Measurements from ENCODE around the gene TMEM223.
"Not testable (repeated sequence)": the region's sequence is repeated elsewhere in the genome, so short reads cannot be mapped to it uniquely, and the experiment has no call there.

The TMEM223 gene

DNA sequence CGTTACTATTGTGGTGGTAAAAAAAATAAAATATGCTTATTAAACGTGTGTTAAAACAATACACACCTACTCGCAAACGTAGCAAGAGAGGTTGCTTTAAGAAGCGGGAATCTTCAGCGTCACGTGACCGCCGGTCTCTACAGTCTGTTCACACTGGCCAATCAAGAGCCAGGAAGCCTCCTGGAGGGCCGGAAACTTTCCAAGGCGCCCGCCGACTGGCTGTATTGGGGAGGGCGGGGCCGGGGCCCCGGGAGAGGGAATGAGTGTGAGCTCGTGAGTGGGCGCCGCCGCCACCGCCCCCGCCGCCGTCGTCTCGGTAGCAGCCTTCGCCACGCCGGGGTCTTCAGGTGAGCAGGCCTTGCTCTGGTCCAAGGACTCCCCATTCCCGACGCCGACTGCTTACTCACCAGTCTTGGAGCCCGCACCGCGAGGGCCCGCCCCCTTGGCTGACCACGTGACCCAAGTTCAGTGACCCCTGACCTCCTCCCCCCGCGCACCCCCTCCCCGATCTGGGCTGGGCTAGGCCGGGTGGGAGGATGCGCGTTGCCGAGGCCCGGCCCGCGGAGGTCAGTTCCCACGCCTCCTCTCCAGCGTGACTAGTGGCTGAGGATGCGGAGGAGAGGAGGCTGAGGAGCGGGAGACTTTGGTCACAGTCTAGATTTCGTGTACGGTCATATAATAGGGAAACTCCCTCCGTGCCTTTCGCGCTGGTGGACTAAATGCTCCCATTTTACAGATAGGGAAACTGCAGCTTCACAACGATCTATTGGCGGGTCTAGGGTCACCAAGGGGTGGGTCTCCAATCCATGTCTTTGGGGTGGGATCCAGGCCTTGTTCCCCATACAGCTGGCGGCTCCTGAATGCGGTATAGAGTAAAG lies 20.4 kb downstream of the TMEM223 start, which contains the start of gene TAF6L:
Gene TAF6L (plus strand): TSS at position 253 of the 878 bp plus-strand sequence. CDS start 4,388 bp downstream, outside the sequence.
- DNase-seq (ENCODE audit: low read depth), result peak; percentile 98
- H3K4me3 ChIP-seq (ENCODE audit: low read depth, low read length), result peak within 1 kb of the TSS; percentile 83
- TF ChIP-seq, protein P1, sequence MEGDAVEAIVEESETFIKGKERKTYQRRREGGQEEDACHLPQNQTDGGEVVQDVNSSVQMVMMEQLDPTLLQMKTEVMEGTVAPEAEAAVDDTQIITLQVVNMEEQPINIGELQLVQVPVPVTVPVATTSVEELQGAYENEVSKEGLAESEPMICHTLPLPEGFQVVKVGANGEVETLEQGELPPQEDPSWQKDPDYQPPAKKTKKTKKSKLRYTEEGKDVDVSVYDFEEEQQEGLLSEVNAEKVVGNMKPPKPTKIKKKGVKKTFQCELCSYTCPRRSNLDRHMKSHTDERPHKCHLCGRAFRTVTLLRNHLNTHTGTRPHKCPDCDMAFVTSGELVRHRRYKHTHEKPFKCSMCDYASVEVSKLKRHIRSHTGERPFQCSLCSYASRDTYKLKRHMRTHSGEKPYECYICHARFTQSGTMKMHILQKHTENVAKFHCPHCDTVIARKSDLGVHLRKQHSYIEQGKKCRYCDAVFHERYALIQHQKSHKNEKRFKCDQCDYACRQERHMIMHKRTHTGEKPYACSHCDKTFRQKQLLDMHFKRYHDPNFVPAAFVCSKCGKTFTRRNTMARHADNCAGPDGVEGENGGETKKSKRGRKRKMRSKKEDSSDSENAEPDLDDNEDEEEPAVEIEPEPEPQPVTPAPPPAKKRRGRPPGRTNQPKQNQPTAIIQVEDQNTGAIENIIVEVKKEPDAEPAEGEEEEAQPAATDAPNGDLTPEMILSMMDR (conservative IDR thresholded peaks at IDR 0.05; ENCODE audit: low read depth, low read length), result no peak

- peak overlapping the region; percentile 83 for H3K4me3 ChIP-seq (ENCODE audit: low read depth, low read length)
- TF ChIP-seq, protein P1 (conservative IDR thresholded peaks at IDR 0.05; ENCODE audit: low read depth, low read length), result no peak
- DNase-seq (ENCODE audit: low read depth), result peak; percentile 40
Measured at GRCh38 chr11:62770778-62771143, 21.0 kb downstream of the TMEM223 start.

- H3K4me3 ChIP-seq (ENCODE audit: low read depth, low read length), result peak overlapping the region; percentile 26
- not testable (repeated sequence) for DNase-seq (ENCODE audit: low read depth)
Measured at GRCh38 chr11:62760867-62761227, 31.0 kb downstream of the TMEM223 start.

DNA sequence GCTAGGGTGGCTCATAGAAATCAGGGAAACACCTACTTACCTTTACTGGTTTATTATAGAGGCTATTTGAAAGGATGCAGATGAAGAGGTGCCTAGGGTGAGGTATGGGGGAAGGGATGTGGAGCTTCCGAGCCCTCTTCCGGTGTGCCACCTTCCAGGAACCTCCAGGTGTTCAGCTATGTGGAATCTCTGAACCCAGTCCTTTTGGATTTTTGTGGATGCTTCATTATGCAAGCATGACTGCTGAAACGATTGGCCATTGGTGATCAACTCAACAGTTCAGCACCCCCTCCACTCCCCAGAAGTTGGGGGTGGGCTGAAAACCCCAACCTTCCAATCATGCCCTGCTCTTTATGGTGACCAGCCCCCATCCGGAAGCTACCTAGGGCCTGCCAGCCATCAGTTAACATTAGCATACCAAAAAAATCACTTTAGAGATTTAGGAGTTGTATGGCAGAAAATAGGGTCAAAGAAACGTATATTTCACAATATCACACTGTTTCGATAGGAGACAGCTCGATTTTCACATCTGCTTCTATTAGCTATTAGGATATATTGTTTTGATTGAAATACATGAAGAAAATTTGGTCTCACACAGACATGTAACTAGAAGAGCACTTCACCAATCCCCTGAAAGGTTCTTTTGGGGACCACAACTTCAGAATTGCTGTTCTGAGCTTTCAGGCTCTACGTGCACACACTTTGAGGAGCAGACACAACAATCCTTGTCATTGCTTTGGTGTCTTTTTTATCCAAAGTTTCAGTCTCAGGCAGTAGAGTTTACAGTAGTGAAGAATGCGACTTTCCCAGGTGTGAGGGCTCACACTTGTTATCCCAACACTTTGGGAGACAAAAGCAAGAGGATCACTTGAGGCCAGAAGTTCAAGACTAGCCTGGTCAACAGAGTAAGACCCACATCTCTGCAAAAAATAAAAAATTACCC lies 33.7 kb downstream of the TMEM223 start:
- no peak for DNase-seq (ENCODE audit: low read depth)
- TF ChIP-seq, protein P1 (conservative IDR thresholded peaks at IDR 0.05; ENCODE audit: low read depth, low read length), result no peak
- no peak overlapping the region for H3K4me3 ChIP-seq (ENCODE audit: low read depth, low read length)

DNA sequence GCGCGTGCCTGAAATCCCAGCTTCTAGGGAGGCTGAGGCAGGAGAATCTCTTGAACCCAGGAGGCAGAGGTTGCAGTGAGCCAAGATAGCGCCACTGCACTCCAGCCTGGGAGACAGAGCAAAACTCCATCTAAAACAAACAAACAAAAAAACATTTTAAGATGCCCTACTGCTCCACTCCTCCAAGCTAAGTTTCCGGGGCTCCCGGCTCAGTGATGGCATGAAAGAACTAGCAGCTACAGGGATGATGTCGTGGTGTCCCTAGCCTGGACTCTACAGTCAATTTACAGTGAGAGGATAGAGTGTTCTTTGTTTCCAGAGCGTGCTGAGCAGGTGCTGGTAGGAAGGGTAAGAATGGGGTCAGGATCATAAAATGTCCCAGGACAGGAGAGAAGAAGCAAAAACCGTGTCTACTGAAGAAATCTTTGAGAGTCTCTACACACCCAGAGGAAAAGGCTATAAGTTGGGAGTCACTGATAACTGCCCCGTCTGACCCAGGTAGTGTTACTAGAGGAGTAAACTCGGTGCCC lies 36.7 kb downstream of the TMEM223 start:
- DNase-seq (ENCODE audit: low read depth), result no peak
- no peak overlapping the region for H3K4me3 ChIP-seq (ENCODE audit: low read depth, low read length)
- TF ChIP-seq, protein P1 (conservative IDR thresholded peaks at IDR 0.05; ENCODE audit: low read depth, low read length), result no peak

DNA sequence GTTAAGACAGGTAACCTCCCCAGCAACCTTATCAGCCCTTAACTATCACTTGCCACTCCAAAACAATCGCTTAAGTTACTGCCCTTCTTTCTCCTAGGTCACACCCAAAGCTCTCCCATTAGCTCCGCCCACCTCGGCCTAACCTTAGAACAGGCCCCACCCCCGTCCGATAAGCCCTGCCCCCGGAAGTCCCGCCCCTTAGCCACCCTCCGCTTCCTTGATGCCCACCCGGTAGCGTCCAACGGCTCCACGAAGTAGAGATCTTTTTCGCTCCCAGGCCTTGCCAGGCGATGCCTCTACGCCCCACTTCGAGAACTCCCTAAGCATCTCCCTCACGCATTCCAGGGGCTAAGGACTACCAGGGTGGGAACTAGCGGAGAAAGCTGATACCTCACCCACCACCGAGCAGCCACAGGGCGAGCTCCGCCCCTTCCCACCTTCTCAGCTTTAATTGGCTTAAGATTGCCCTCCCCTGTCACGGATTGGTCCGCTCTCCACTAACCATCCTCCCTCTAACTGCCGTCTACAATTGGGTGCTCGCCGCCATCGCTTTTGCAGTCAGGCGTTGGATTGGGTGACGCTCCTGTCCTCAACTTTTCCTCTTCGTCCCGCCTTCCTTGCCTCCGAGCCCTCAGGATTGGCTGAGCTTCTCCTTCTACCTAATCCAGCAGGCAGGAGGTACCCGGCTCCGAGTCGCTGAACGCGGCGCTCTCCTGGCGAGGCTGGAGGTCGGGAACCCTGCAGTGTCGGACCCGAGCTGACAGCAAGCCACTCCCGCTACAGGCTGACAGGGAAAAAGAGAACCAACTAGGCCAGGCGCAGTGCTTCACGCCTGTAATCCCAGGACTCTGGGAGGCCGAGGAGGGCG lies 37.8 kb downstream of the TMEM223 start, which contains the start of gene ZBTB3:
Gene ZBTB3 (minus strand): TSS at position 425 of the 868 bp plus-strand sequence. CDS start 496 bp downstream, outside the sequence.
- peak within 1 kb of the TSS; percentile 78 for H3K4me3 ChIP-seq (ENCODE audit: low read depth, low read length)
- TF ChIP-seq, protein P1 (conservative IDR thresholded peaks at IDR 0.05; ENCODE audit: low read depth, low read length), result peak; percentile 1
- peak; percentile 100 for DNase-seq (ENCODE audit: low read depth)

Measured in choroid plexus epithelial cell (primary cell).